HG03521 (cell line): ENCODE data around the gene CACNG7.
"Not testable (repeated sequence)": the region's sequence is repeated elsewhere in the genome, so short reads cannot be mapped to it uniquely, and the experiment has no call there.

Experiments used
- ATAC-seq: cut with Tn5 transposase; IDR thresholded peaks from one replicate; pipeline ENCODE4 v1.9.1; 2021; ENCODE audit warnings: mild to moderate bottlenecking, moderate library complexity; ENCODE audit not compliant: unreplicated experiment

Gene CACNG7

DNA sequence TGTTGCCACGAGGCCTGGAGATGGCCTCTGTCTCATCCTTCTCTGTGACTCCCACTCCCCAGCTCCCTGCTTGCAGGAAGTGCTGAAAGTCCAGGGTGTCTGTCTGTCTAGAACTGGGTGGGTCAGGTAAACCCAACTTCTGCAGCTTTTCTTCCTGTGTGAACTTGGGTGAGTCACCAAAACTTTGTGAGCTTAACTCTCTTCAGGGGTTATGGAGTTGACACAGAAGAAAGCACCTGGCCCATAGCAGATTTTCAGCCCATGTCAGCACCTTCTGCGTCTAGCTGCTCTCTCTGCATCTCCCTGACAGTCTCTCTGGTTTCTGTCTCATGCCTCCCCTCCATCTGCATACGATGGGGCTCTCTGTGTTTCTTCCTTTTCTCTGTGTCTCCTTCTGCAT is 4.2 kb upstream of the CACNG7 start:
- no peak for ATAC-seq

DNA sequence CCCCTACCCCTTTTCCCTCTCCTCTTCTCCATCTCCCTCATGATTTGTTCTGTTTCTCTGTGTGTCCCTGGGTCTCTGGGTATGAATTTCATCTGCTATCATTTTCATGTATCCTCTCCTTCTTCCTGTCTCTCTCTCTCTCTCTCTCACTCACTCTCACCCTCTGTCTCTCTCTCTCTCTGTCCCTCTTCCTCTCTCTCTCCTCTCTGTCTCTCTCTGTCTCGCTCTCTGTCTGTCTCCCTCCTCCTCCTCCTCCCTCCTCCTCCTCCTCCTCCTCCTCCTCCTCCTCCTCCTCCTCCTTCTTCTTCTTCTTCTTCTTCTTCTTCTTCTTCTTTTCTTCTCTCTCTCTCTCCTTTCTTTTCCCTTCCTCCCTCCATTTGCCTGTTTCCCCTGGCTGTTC is 3.3 kb upstream of the CACNG7 start:
- no peak for ATAC-seq

- ATAC-seq, result no peak
These were observed 2.6 kb upstream of the CACNG7 start for GRCh38 chr19:53906211-53907192.

DNA sequence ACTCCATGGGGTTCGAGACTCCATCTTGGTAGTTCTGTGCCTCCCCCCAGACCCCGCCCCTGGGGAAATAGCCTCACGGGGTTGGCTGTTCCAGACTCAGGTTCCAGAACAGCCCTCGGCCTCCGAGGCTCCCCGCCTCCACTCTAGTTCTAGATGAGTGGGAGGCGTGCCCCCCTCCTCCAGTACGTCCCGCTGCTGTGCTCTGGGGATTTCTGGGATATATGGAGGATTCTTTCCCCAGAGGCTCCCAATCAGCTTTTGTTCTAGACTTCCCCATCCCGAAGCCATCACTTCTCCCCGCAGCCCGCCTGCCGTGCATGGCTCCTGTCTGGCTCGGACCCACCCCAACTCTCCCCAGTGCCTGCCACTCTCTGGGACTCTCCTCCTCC is 1.9 kb upstream of the CACNG7 start:
- ATAC-seq, result no peak

DNA sequence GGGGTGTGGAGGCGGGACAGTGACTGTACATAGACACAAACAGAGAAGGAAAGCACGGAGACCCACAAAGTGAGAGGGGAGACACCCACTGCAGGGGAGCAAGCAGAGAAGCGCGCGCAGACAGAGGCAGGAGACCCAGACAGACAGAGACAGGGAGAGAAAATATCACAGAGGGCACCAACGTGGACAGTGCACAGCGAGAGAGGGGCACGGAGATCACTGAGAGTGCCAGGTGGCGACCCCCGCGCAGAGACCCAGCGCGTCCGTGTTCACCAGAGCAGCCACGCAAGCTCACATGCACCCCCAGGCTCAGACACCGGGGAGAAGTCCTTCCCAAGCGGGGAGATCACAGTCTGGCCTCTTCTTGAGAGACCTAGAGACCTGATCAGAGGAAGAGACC is 1.4 kb upstream of the CACNG7 start:
- ATAC-seq, result no peak

- ATAC-seq, result no peak
These were observed 758 bp upstream of the CACNG7 start for GRCh38 chr19:53908106-53908934.

DNA sequence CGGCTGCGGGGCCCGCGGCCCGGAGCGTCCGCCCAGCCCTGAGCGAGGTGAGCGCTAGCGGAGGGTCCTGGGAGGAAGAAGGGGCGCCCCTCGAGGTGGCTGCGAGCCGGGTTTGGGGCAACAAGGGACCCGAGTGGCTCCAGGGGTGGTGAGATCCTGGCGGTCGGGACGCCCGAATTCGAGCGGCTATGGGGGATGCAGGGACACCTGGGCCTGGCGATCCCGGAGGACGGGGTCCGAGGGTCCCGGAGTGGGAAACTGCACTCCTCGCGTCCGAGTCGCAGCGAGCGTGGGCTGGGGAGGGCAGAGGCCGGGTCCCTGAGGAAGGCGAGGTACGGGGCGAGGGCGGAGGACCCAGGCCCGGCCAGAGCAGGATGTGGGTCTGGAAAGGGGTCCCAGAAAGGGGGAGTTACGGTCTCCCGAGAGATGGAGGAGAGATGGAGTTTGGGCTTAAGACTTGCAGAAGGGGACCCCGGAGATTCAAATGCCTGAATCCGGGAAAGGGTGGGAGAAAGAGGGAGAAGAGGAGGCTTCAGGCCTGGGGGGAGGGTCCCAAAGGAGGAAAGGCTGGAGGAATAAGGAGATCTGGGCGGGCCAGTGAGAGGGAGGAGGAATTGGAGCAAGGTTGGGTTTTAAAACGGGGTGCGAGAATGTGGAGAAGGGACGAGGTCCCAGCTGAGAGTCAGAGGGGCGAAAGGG is 542 bp downstream of the CACNG7 start:
- no peak for ATAC-seq

DNA sequence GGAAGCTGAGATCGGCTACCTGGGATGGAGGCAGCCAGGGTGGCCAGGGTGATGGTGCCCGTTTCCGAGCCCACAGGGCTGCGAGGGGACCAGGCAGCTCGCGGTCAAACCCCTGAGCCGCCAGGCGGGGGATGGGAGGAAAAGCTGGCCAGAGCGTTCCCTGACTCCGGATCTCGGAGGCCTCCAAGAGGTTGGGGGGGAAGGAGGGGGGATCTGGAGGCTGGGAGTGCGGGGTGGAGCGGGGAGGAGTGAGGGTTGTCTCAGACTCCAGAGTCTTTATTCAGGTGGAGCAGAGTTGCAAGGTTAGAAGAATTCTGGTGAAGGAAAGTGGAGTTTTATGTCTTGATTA is 1.1 kb downstream of the CACNG7 start:
- no peak for ATAC-seq

DNA sequence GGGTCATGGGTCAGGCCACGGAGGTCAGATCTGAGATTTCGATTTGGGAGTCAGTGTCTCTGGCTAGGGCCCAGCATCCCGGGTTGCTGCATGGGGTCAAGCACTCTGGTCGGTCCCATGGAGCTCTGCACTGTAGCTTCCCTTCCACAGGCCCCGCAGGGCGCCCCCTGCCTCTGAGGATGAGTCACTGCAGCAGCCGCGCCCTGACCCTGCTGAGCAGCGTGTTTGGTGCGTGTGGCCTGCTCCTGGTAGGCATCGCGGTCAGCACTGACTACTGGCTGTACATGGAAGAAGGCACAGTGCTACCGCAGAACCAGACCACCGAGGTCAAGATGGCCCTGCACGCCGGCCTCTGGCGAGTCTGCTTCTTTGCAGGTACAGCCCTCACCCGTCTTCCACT is 3.6 kb downstream of the CACNG7 start:
- no peak for ATAC-seq

DNA sequence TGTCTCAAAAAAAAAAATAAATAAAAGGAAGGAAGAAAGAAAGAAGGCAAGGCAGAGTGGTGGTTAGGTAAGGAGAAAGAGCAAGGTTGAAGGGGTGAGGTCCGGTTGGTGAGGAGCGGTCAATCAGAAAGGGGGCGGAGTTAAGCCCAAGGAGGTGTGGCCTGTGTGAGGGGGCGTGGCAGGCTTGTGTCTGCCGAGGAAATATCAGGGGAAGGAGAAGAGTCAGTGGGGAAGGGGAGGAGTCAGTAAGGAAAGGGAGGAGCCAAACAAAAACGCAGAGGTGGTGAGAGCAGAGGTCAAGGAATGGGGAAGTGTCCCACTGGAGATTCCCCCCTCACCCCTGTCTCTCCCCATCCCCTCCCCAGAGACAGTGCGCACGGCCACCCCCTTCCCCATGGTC is 5.9 kb downstream of the CACNG7 start:
- no peak for ATAC-seq

GRCh38 chr19:53916004-53916403 is 6.9 kb downstream of the CACNG7 start:
- no peak for ATAC-seq

DNA sequence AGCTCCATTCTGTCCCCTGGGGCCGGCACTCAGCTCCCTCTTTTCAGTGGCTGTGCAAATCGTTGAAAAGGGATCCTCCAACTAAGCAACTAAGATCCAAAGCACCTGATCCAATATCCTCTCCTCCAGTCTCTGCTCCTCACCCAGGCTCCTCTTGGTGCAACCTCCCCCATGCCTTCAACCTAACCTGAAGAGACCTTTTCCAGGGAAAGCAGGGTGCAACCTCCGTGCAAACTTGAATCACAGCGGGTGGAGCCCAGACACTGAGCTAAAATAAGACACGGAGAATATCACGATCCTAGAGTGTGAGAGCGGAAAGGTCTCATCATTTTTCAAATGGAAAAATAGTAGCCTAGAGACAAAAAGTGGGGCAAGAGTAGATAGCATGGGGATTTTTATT is 8.3 kb downstream of the CACNG7 start:
- ATAC-seq, result no peak

- no peak for ATAC-seq
These were observed 18.7 kb downstream of the CACNG7 start for GRCh38 chr19:53927739-53928138.

- ATAC-seq, result no peak
These were observed 27.0 kb downstream of the CACNG7 start for GRCh38 chr19:53936029-53936428.

DNA sequence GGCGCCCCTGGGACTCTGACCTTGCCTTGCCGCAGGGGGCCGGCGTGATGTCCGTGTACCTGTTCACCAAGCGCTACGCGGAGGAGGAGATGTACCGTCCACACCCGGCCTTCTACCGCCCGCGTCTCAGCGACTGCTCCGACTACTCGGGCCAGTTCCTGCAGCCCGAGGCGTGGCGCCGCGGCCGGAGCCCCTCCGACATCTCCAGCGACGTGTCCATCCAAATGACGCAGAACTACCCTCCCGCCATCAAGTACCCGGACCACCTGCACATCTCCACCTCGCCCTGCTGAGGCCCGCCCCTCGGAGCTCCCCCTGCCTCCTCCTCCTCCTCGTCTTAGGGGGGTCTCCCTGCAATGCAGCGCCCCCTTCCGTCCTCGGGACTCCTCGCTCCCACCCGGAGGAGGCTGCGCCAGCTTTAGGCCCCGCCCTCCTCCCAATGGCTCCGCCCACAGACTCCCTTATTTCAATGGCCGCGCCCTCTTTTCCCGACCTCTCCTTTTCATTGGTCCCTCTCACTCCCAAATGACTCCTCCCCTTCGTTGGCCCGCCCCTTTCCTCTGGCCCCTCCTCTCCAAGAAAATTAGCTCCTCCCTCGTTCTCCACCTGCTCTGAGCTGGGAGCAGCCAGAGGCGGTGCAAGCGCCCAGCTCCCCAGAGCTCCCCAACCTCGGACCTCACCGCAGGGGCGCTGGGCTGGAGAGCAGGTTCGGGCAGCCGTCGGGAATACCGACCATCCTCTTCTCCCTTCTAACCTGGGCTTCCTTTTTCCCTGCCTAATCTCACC is 33.1 kb downstream of the CACNG7 start:
- ATAC-seq, result no peak

DNA sequence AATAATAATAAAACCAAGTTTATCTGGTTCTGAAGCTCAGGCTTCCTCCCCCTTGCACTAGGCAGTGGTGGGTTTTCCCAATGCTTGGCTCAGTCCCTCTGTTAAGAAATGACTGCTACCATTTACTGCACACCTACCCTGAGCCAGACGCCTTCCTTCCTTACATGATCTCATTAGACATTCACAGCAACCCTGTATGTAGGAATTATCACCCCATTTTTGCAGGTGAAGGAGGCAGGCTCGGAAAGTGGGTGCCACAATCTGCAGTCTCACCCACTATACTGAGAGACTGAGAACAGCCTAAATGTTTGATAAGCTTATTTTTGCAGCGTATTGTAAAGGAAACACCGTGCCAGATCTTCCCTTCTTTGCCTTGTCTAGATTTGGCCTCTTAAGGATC is 35.3 kb downstream of the CACNG7 start:
- ATAC-seq, result no peak

DNA sequence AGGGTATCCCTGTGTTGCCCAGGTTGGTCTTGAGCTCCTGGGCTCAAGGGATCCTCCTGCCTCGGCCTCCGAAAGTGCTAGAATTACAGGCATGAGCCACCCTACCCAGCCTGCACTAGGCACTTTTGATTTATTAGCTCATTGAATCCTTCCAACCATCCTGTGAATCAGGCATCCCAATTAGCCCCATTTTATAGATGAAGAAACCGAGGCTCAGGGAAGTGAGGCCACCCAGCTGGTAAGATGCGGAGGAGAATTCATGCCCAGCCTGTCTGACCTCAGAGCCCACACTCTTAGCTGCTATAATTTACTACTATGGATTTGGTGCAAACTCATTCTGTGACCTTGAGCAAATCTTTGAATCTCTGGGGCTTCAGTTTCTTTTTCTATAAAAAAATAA is 35.9 kb downstream of the CACNG7 start:
- ATAC-seq, result no peak

DNA sequence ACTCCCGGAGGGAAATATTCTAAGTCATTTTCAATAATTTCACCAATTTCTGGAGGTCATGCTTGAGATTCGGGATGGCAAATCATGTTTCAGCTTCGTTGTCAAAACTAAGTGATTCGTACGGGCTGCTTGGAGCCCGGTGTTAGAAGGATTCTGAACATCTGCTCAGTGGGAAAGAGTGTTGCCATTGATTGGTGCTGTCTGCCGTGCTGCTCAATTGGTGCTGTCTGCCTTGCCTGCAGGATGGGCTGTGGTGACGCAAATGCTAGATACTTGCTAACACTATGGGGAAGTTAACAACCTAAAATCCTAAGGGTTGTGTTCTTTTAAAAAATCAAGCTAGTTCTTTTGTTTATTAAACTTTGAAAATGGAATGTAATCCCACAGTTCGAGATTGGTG is 36.4 kb downstream of the CACNG7 start:
- no peak for ATAC-seq

DNA sequence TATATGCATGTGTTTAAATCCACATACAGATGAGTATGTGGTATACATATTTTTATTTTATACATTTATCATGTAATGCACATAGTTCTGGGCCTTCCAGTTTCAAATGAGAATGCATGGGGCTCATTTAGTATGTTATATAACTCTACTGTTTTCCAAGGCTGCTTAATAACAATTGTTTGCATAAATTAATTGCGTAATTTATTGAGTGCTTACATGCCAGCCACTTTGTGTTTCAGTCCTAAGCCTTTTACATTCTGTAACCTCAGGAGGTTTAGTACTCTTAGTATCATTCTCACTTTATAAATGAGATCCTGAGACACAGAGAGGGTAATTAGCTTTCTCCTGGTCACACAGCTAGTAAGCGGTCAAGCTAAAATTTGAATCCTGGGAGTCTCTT is 36.9 kb downstream of the CACNG7 start:
- no peak for ATAC-seq

GRCh38 chr19:53947624-53948023 is 38.5 kb downstream of the CACNG7 start:
- ATAC-seq, result no peak

DNA sequence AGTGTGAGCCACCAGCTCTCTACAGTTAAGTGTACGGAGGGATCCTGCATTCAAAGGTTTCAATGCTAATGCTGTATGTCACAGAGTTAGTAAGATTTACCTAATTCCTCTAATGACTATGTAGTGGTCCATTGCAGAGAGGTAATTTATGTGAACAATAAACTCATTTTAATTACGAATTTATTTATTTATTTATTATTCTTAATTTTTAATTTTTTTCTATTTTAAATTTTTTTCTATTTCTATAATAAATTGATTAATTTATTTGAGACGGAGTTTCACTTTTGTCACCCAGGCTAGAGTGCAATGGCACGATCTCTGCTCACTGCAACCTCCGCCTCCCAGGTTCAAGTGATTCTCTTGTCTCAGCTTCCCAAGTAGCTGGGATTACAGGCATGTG is 39.5 kb downstream of the CACNG7 start:
- ATAC-seq, result not testable (repeated sequence)
